HG02973 (cell line): ENCODE results near the gene PKD1L1.
"Not testable (repeated sequence)": the region's sequence is repeated elsewhere in the genome, so short reads cannot be mapped to it uniquely, and the experiment has no call there.

Experiments
- ATAC-seq: cut with Tn5 transposase; IDR thresholded peaks from one replicate; pipeline ENCODE4 v1.9.1; 2021; ENCODE audit warnings: moderate library complexity; ENCODE audit not compliant: unreplicated experiment

PKD1L1 gene

GRCh38 chr7:47799524-47799923, 148.7 kb downstream of the PKD1L1 start:
- no peak for ATAC-seq

GRCh38 chr7:47796347-47796746, 151.9 kb downstream of the PKD1L1 start:
- no peak for ATAC-seq

- ATAC-seq, result no peak
Observed at GRCh38 chr7:47795631-47796030, 152.6 kb downstream of the PKD1L1 start.

- ATAC-seq, result not testable (repeated sequence)
Observed at GRCh38 chr7:47795126-47795525, 153.1 kb downstream of the PKD1L1 start.

GRCh38 chr7:47794016-47794415, 154.2 kb downstream of the PKD1L1 start:
- ATAC-seq, result no peak

GRCh38 chr7:47793186-47793585, 155.1 kb downstream of the PKD1L1 start:
- not testable (repeated sequence) for ATAC-seq

GRCh38 chr7:47792521-47793121, 155.6 kb downstream of the PKD1L1 start:
- no peak for ATAC-seq

- ATAC-seq, result no peak
Observed at GRCh38 chr7:47791682-47792081, 156.6 kb downstream of the PKD1L1 start.

- no peak for ATAC-seq
Observed at GRCh38 chr7:47788083-47788482, 160.2 kb downstream of the PKD1L1 start.

- ATAC-seq, result no peak
Observed at GRCh38 chr7:47787249-47788069, 160.8 kb downstream of the PKD1L1 start.

- no peak for ATAC-seq
Observed at GRCh38 chr7:47786557-47787248, 161.6 kb downstream of the PKD1L1 start.

GRCh38 chr7:47785923-47786556, 162.2 kb downstream of the PKD1L1 start:
- ATAC-seq, result no peak

GRCh38 chr7:47783456-47784223, 164.6 kb downstream of the PKD1L1 start:
- no peak for ATAC-seq

GRCh38 chr7:47782792-47783191, 165.5 kb downstream of the PKD1L1 start:
- no peak for ATAC-seq

- no peak for ATAC-seq
Observed at GRCh38 chr7:47782022-47782421, 166.2 kb downstream of the PKD1L1 start.

GRCh38 chr7:47780555-47780954, 167.7 kb downstream of the PKD1L1 start:
- ATAC-seq, result no peak

- ATAC-seq, result no peak
Observed at GRCh38 chr7:47779341-47779771, 168.9 kb downstream of the PKD1L1 start.

GRCh38 chr7:47778153-47778661, 170.1 kb downstream of the PKD1L1 start:
- no peak for ATAC-seq

GRCh38 chr7:47777531-47778152, 170.6 kb downstream of the PKD1L1 start:
- ATAC-seq, result no peak

GRCh38 chr7:47776335-47776734, 171.9 kb downstream of the PKD1L1 start:
- no peak for ATAC-seq
